NCI-H524 (cell line): ENCODE measurements around the gene DMC1.

ENCODE experiments used
- DNase-seq, 2 experiments: peaks; one replicate each; lab custom pipeline; 2025; lab: John Stamatoyannopoulos, UW

The DMC1 gene

GRCh38 chr22:38567531-38568285 lies 2.3 kb downstream of the DMC1 start:
- peak in 1 of 2 experiments; percentile 35 for DNase-seq

GRCh38 chr22:38566726-38567504 lies 3.1 kb downstream of the DMC1 start:
- DNase-seq = no peak

- no peak for DNase-seq
Observed at GRCh38 chr22:38565441-38565840, 4.5 kb downstream of the DMC1 start.

- DNase-seq = no peak
Observed at GRCh38 chr22:38564669-38565068, 5.3 kb downstream of the DMC1 start.

GRCh38 chr22:38554281-38554680 lies 15.7 kb downstream of the DMC1 start:
- no peak for DNase-seq

GRCh38 chr22:38549101-38549894 lies 20.7 kb downstream of the DMC1 start:
- no peak for DNase-seq

- DNase-seq = no peak
Observed at GRCh38 chr22:38540701-38541100, 29.3 kb downstream of the DMC1 start.

GRCh38 chr22:38531251-38531938 lies 38.6 kb downstream of the DMC1 start:
- DNase-seq = no peak

- DNase-seq = no peak
Observed at GRCh38 chr22:38524429-38524828, 45.6 kb downstream of the DMC1 start.

- DNase-seq = no peak
Observed at GRCh38 chr22:38523479-38523878, 46.5 kb downstream of the DMC1 start.

GRCh38 chr22:38523029-38523428 lies 47.0 kb downstream of the DMC1 start:
- DNase-seq = no peak

- no peak for DNase-seq
Observed at GRCh38 chr22:38519453-38520250, 50.3 kb downstream of the DMC1 start.

GRCh38 chr22:38518620-38519019 lies 51.4 kb downstream of the DMC1 start:
- DNase-seq = no peak

GRCh38 chr22:38513063-38513462 lies 56.9 kb downstream of the DMC1 start:
- DNase-seq = peak; percentile 3 to 72

GRCh38 chr22:38510416-38510970 lies 59.5 kb downstream of the DMC1 start:
- DNase-seq = no peak

GRCh38 chr22:38506118-38506962 lies 63.6 kb downstream of the DMC1 start, which contains the start of gene DDX17:
TSS of gene DDX17 (minus strand) at chr22:38506311.
- peak; percentile 97 to 98 for DNase-seq

- DNase-seq = peak in 1 of 2 experiments; percentile 39
Observed at GRCh38 chr22:38505541-38506117, 64.4 kb downstream of the DMC1 start.

- DNase-seq = peak; percentile 9 to 38
Observed at GRCh38 chr22:38504731-38505540, 65.0 kb downstream of the DMC1 start.
